ENCODE measurements around the gene TROAP. TPM values are rescaled to one million over a fixed set of nuclear protein-coding genes. Genes with fewer than 3 reads are reported as not detected.

TROAP gene
- total RNA-seq, 1 experiment from 2014 or later: 75.3 TPM

DNA sequence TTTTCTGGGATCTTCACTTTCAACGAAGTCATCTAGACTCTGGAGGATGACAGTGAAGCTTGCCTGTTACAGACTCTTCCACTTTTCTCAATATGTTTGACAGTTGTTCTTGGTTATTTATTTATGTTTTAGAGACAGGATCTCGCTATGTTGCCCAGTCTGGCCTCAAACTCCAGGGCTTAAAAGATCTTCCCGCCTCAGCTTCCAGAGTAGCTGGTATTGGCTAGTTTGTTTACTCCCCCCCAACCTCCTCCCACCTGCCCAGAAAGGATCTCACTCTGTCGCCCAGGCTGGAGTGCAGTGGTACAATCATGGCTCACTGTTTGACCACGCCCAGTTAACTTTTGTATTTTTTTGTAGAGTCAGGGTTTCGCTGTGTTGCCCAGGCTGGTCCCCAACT is 47.5 kb downstream of the TROAP start:
- H2BK15ac ChIP-seq (ENCODE audit: low read depth, low read length): no peak overlapping the region
- Mint-ChIP-seq H3K36me3 (ENCODE audit: insufficient read depth in 1 of 3, low read depth in 3 of 3) (peaks cover 0 to 6% (median 5%) of the 10 kb centered on the region in 3 experiments; a peak in 3 of 7 replicates), H3K9me3 (no peaks in the 10 kb centered on the region), H3K27ac (no peak overlapping the region), H3K27me3 (ENCODE audit: low read depth) (peaks cover 2% of the 10 kb centered on the region), H3K4me1 (peaks cover 18 to 28% of the 10 kb centered on the region in 2 experiments), H3K4me3 (no peak overlapping the region)
- no peak overlapping the region for H3K27ac ChIP-seq (ENCODE audit: insufficient read length, low read depth, low read length)
- H3T11ph ChIP-seq (ENCODE audit: low read length): no peak overlapping the region
- no peaks in the 10 kb centered on the region for H3K9me3 ChIP-seq (ENCODE audit: control insufficient read depth, low read depth, low read length)
- no peak overlapping the region for H2BK5ac ChIP-seq (ENCODE audit: insufficient read length, low read length)
- no peaks in the 10 kb centered on the region; the same call in 1 of the 2 replicates for H3K4me1 ChIP-seq (ENCODE audit: insufficient read depth, low read length)
- no CpG with 5 or more reads among the region's 6 CpGs for WGBS (ENCODE audit: extremely low coverage, insufficient read length, low lambda C conversion rate)
- H3K4me2 ChIP-seq (ENCODE audit: insufficient read depth, insufficient read length, low read length): no peak overlapping the region
- H2AK5ac ChIP-seq (ENCODE audit: insufficient read length, low read length): no peak overlapping the region
- H2BK120ac ChIP-seq (ENCODE audit: low read depth, low read length, poor library complexity, severe bottlenecking): no peak overlapping the region
- no peak overlapping the region for H4K8ac ChIP-seq (replicated peaks; ENCODE audit: insufficient read length, low read depth, low read length)
- no peak overlapping the region for H4K5ac ChIP-seq (ENCODE audit: insufficient read length, low read depth, low read length)
- H3K79me2 ChIP-seq (ENCODE audit: insufficient read depth, low read length): peaks cover 7% of the 10 kb centered on the region; the same call in 1 of the 2 replicates
- H2BK20ac ChIP-seq (ENCODE audit: low read depth, low read length, poor library complexity, severe bottlenecking): no peak overlapping the region
- DNase-seq: no peak
- H3K23ac ChIP-seq (ENCODE audit: insufficient read length, low read depth, low read length): no peak overlapping the region
- no peak overlapping the region for H3K14ac ChIP-seq (ENCODE audit: insufficient read depth, low read length)
- H3K79me1 ChIP-seq (ENCODE audit: insufficient read depth, low read depth, low read length, poor library complexity, severe bottlenecking): peaks cover 2% of the 10 kb centered on the region
- H4K91ac ChIP-seq (ENCODE audit: insufficient read length, low read depth, low read length): no peak overlapping the region
- TF ChIP-seq, protein P1, sequence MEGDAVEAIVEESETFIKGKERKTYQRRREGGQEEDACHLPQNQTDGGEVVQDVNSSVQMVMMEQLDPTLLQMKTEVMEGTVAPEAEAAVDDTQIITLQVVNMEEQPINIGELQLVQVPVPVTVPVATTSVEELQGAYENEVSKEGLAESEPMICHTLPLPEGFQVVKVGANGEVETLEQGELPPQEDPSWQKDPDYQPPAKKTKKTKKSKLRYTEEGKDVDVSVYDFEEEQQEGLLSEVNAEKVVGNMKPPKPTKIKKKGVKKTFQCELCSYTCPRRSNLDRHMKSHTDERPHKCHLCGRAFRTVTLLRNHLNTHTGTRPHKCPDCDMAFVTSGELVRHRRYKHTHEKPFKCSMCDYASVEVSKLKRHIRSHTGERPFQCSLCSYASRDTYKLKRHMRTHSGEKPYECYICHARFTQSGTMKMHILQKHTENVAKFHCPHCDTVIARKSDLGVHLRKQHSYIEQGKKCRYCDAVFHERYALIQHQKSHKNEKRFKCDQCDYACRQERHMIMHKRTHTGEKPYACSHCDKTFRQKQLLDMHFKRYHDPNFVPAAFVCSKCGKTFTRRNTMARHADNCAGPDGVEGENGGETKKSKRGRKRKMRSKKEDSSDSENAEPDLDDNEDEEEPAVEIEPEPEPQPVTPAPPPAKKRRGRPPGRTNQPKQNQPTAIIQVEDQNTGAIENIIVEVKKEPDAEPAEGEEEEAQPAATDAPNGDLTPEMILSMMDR (conservative IDR thresholded peaks at IDR 0.05): no peak
- H3K18ac ChIP-seq (ENCODE audit: insufficient read length, low read depth, low read length): no peak overlapping the region
- H3K23me2 ChIP-seq (ENCODE audit: insufficient read length, low read depth, low read length, poor library complexity, severe bottlenecking): peaks cover 4% of the 10 kb centered on the region
- H2BK12ac ChIP-seq (ENCODE audit: insufficient read length, low read depth, low read length): no peak overlapping the region
- H3K4ac ChIP-seq (ENCODE audit: low read depth, low read length): no peak overlapping the region
- no peaks in the 10 kb centered on the region for H3K27me3 ChIP-seq (ENCODE audit: insufficient read depth, low read length)
- no peak overlapping the region for H3K9ac ChIP-seq (ENCODE audit: extremely low read depth, insufficient read length, low read length)
- H2AFZ ChIP-seq (ENCODE audit: low read length): no peak overlapping the region
- no peak overlapping the region for H3K56ac ChIP-seq (ENCODE audit: insufficient read length, low read depth, low read length)
- no peaks in the 10 kb centered on the region for H4K20me1 ChIP-seq (ENCODE audit: control insufficient read depth, insufficient read depth, insufficient read length)

Measured in H9 (cell line).